A673 (cell line): ENCODE results near the gene EFS.

Source experiments
- CTCF ChIP-seq: fragments of 300-800, 200-600 bp; sonication (generic); conservative IDR thresholded peaks from 2 replicates; pipeline ENCODE4 v1.5.1; 2017; ENCODE audit warnings: low read depth, mild to moderate bottlenecking, antibody characterized with exemption, low read length, moderate library complexity, mixed read lengths
- EZH2 ChIP-seq: fragments of 200-600 bp; sonication (generic); IDR thresholded peaks from 2 replicates; pipeline ENCODE4 v1.6.1; 2017; ENCODE audit warnings: borderline replicate concordance, low read depth, mild to moderate bottlenecking, mixed read lengths, antibody characterized with exemption, low read length; ENCODE audit not compliant: poor library complexity, severe bottlenecking

GRCh38 chr14:23381871-23382270 lies 16.9 kb upstream of the EFS start:
- TF ChIP-seq CTCF (no peak), EZH2 (no peak)
